OCI-LY1 (cell line): ENCODE measurements around the gene FTO.

ENCODE experiments used
- H2AFZ ChIP-seq: fragments of 200-600 bp; sonication (generic), shearing (Covaris generic); 2 replicates; pipeline ENCODE4 v1.6.0; 2014; ENCODE audit warnings: antibody characterized with exemption, mild to moderate bottlenecking, low read length
- H3F3A ChIP-seq: fragments of 200-600 bp; sonication (generic), shearing (Covaris generic); 2 replicates; pipeline ENCODE4 v1.6.0; 2014; ENCODE audit warnings: mild to moderate bottlenecking, antibody characterized with exemption, low read length, moderate library complexity; ENCODE audit not compliant: insufficient read depth
- H3K27ac ChIP-seq: fragments of 200-600 bp; sonication (generic); 2 replicates; pipeline ENCODE4 v1.5.1; 2014; ENCODE audit warnings: low read length, mixed run types, mild to moderate bottlenecking, low read depth; ENCODE audit not compliant: poor library complexity, severe bottlenecking
- H3K27me3 ChIP-seq: fragments of 200-600 bp; sonication (generic); 2 replicates; pipeline ENCODE4 v1.6.0; 2014; ENCODE audit warnings: antibody characterized with exemption, mild to moderate bottlenecking, low read length, moderate library complexity; ENCODE audit not compliant: insufficient read depth
- H3K36me3 ChIP-seq: fragments of 200-600 bp; sonication (generic); 2 replicates; pipeline ENCODE4 v1.6.1; 2014; ENCODE audit warnings: mild to moderate bottlenecking, antibody characterized with exemption, low read length, moderate library complexity, mixed read lengths; ENCODE audit not compliant: insufficient read depth
- H3K4me1 ChIP-seq: fragments of 200-600 bp; sonication (generic); 2 replicates; pipeline ENCODE4 v1.5.1; 2014; ENCODE audit warnings: mild to moderate bottlenecking, low read length, moderate library complexity; ENCODE audit not compliant: insufficient read depth, severe bottlenecking
- H3K4me2 ChIP-seq: fragments of 200-600 bp; sonication (generic), shearing (Covaris generic); 2 replicates; pipeline ENCODE4 v1.6.1; 2014; ENCODE audit warnings: low read length
- H3K4me3 ChIP-seq: fragments of 200-600 bp; sonication (generic); 2 replicates; pipeline ENCODE4 v1.5.1; 2014; ENCODE audit warnings: low read length, low read depth, mild to moderate bottlenecking, mixed read lengths; ENCODE audit not compliant: poor library complexity, severe bottlenecking
- H3K79me2 ChIP-seq: fragments of 200-600 bp; shearing (Covaris generic); 2 replicates; pipeline ENCODE4 v1.6.1; 2016; ENCODE audit warnings: mixed run types, low read length, mixed read lengths; ENCODE audit not compliant: insufficient read depth
- H3K9ac ChIP-seq: fragments of 200-600 bp; sonication (generic), shearing (Covaris generic); 2 replicates; pipeline ENCODE4 v1.6.1; 2014; ENCODE audit warnings: mild to moderate bottlenecking, low read length, mixed read lengths
- H3K9me2 ChIP-seq: fragments of 200-600 bp; sonication (generic), shearing (Covaris generic); 2 replicates; pipeline ENCODE4 v1.6.1; 2014; ENCODE audit warnings: low read depth, mild to moderate bottlenecking, low read length, mixed read lengths
- H3K9me3 ChIP-seq: fragments of 200-600 bp; shearing (Covaris generic); 2 replicates; pipeline ENCODE4 v1.6.1; 2014; ENCODE audit warnings: low read length, mixed read lengths
- H4K20me1 ChIP-seq: fragments of 200-600 bp; sonication (generic), shearing (Covaris generic); 2 replicates; pipeline ENCODE4 v1.6.0; 2016; ENCODE audit warnings: mild to moderate bottlenecking, low read length; ENCODE audit not compliant: insufficient read depth
- CTCF ChIP-seq: fragments of 200-600 bp; sonication (generic), shearing (Covaris generic); IDR thresholded peaks from 2 replicates; pipeline ENCODE4 v1.5.1; 2017; ENCODE audit warnings: mild to moderate bottlenecking, antibody characterized with exemption, low read length, moderate library complexity, mixed read lengths
- EZH2 ChIP-seq: fragments of 200-600 bp; sonication (generic), shearing (Covaris generic); IDR thresholded peaks from 2 replicates; pipeline ENCODE4 v1.8.0; 2017; ENCODE audit warnings: borderline replicate concordance, mixed run types, mild to moderate bottlenecking, antibody characterized with exemption, low read length, moderate library complexity, mixed read lengths

The FTO gene

GRCh38 chr16:53998024-53998810 lies 294.3 kb downstream of the FTO start:
- no peak overlapping the region for H3K4me2 ChIP-seq
- no peaks in the 10 kb centered on the region for H3K27me3 ChIP-seq
- no peaks in the 10 kb centered on the region for H3K4me1 ChIP-seq
- H2AFZ ChIP-seq: no peak overlapping the region
- H3K9ac ChIP-seq: no peak overlapping the region
- no peaks in the 10 kb centered on the region for H3K9me3 ChIP-seq
- no peaks in the 10 kb centered on the region for H4K20me1 ChIP-seq
- no peaks in the 10 kb centered on the region for H3K79me2 ChIP-seq
- H3K27ac ChIP-seq: no peak overlapping the region
- H3K4me3 ChIP-seq: no peak overlapping the region
- no peaks in the 10 kb centered on the region for H3F3A ChIP-seq
- H3K9me2 ChIP-seq: no peaks in the 10 kb centered on the region
- no peak for TF ChIP-seq EZH2
- TF ChIP-seq CTCF: no peak
- no peaks in the 10 kb centered on the region for H3K36me3 ChIP-seq

- H3K4me2 ChIP-seq: no peak overlapping the region
- H3K9me2 ChIP-seq: no peaks in the 10 kb centered on the region
- no peaks in the 10 kb centered on the region for H3K79me2 ChIP-seq
- no peaks in the 10 kb centered on the region for H4K20me1 ChIP-seq
- no peak overlapping the region for H2AFZ ChIP-seq
- no peaks in the 10 kb centered on the region for H3K9me3 ChIP-seq
- H3K27me3 ChIP-seq: no peaks in the 10 kb centered on the region
- H3K9ac ChIP-seq: no peak overlapping the region
- H3K4me3 ChIP-seq: no peak overlapping the region
- TF ChIP-seq EZH2: no peak
- no peak for TF ChIP-seq CTCF
- no peaks in the 10 kb centered on the region for H3K36me3 ChIP-seq
- no peak overlapping the region for H3K27ac ChIP-seq
- no peaks in the 10 kb centered on the region for H3F3A ChIP-seq
- no peaks in the 10 kb centered on the region for H3K4me1 ChIP-seq
Observed at GRCh38 chr16:53998966-53999522, 295.1 kb downstream of the FTO start.

GRCh38 chr16:53999841-54000240 lies 295.9 kb downstream of the FTO start:
- Histone ChIP-seq H3K9me2 (no peaks in the 10 kb centered on the region), H3K9me3 (no peaks in the 10 kb centered on the region), H3K9ac (no peak overlapping the region), H3K27ac (no peak overlapping the region), H4K20me1 (no peaks in the 10 kb centered on the region), H3K4me2 (no peak overlapping the region), H3K36me3 (no peaks in the 10 kb centered on the region), H3F3A (no peaks in the 10 kb centered on the region), H3K4me3 (no peak overlapping the region), H3K4me1 (no peaks in the 10 kb centered on the region), H3K27me3 (no peaks in the 10 kb centered on the region), H2AFZ (no peak overlapping the region), H3K79me2 (no peaks in the 10 kb centered on the region)
- TF ChIP-seq EZH2: no peak
- TF ChIP-seq CTCF: no peak
